Renal cortical epithelial cell (primary cell): Measurements from ENCODE around the gene KLK11. TPM values are rescaled to one million over a fixed set of nuclear protein-coding genes. Genes with fewer than 3 reads are reported as not detected.

Source experiments
- DNase-seq: peaks from one replicate; pipeline ENCODE4 v3.0.0-alpha.2; 2011; ENCODE audit warnings: low read depth
- total RNA-seq: library from RNA; depleted of rRNA; stranded (reverse); fragments of >200 nt; gene quantifications from 2 replicates; pipeline ENCODE4 v1.2.3, GENCODE V29; 2014

The KLK11 gene
- total RNA-seq: not detected in 2 replicates

- no peak for DNase-seq
Observed at GRCh38 chr19:51026554-51026831, at the start of gene KLK11. KLK11 (minus strand) TSS chr19:51026616; CDS start chr19:51025631, 985 bp downstream.

- no peak for DNase-seq
Observed at GRCh38 chr19:51075998-51076397, 49.6 kb upstream of the KLK11 start.

- peak; percentile 32 for DNase-seq
Observed at GRCh38 chr19:51071095-51071405, 44.6 kb upstream of the KLK11 start.

GRCh38 chr19:51070334-51071094, 44.1 kb upstream of the KLK11 start:
- DNase-seq: no peak

GRCh38 chr19:51066393-51067186, 40.2 kb upstream of the KLK11 start:
- no peak for DNase-seq

- DNase-seq: no peak
Observed at GRCh38 chr19:51065221-51065960, 39.0 kb upstream of the KLK11 start.

GRCh38 chr19:51064534-51065220, 38.3 kb upstream of the KLK11 start, which contains the start of gene KLK13:
KLK13 (minus strand) TSS chr19:51065092; CDS start chr19:51065067, 25 bp downstream.
- DNase-seq: peak; percentile 7

- no peak for DNase-seq
Observed at GRCh38 chr19:51063664-51064063, 37.2 kb upstream of the KLK11 start.

GRCh38 chr19:51060973-51061372, 34.6 kb upstream of the KLK11 start:
- no peak for DNase-seq

GRCh38 chr19:51060336-51060735, 33.9 kb upstream of the KLK11 start:
- DNase-seq: no peak

GRCh38 chr19:51059715-51060114, 33.3 kb upstream of the KLK11 start:
- DNase-seq: no peak

GRCh38 chr19:51055866-51056265, 29.4 kb upstream of the KLK11 start:
- DNase-seq: no peak

GRCh38 chr19:51047031-51047335, 20.6 kb upstream of the KLK11 start:
- no peak for DNase-seq

- DNase-seq: no peak
Observed at GRCh38 chr19:51044327-51044726, 17.9 kb upstream of the KLK11 start.

- DNase-seq: no peak
Observed at GRCh38 chr19:51043497-51043896, 17.1 kb upstream of the KLK11 start.

GRCh38 chr19:51040151-51040550, 13.7 kb upstream of the KLK11 start:
- no peak for DNase-seq

GRCh38 chr19:51036519-51036918, 10.1 kb upstream of the KLK11 start:
- no peak for DNase-seq

GRCh38 chr19:51034704-51035103, 8.3 kb upstream of the KLK11 start, which contains the start of gene KLK12:
KLK12 (minus strand) TSS chr19:51035002; CDS start chr19:51034621, 381 bp downstream.
- DNase-seq: no peak

GRCh38 chr19:51031880-51032225, 5.4 kb upstream of the KLK11 start:
- DNase-seq: no peak

- DNase-seq: no peak
Observed at GRCh38 chr19:51031220-51031879, 4.9 kb upstream of the KLK11 start.

GRCh38 chr19:51030631-51031030, 4.2 kb upstream of the KLK11 start:
- DNase-seq: no peak

- DNase-seq: no peak
Observed at GRCh38 chr19:51029718-51030117, 3.3 kb upstream of the KLK11 start.
